CD8-positive, alpha-beta memory T cell (primary cell): ENCODE data around the gene PMIS2. TPM values are rescaled to one million over a fixed set of nuclear protein-coding genes. Genes with fewer than 3 reads are reported as not detected.
A peak's percentile ranks its signal among the peaks of the same experiment; 100 is the strongest.

ENCODE experiments used
- CTCF ChIA-PET: fragments of 350-600 bp; sonication (Branson Sonifier 250); formaldehyde crosslinking; loops from one replicate; lab custom pipeline; 2021; ENCODE audit warnings: antibody characterized with exemption; lab: Charles Lee
- POLR2A ChIA-PET: fragments of 350-600 bp; sonication (Branson Sonifier 250); formaldehyde crosslinking; loops from one replicate; lab custom pipeline; 2021; ENCODE audit warnings: antibody characterized with exemption; lab: Charles Lee
- DNase-seq, 5 donors: peaks; one replicate each; pipeline versions ENCODE4 v3.0.0 to v3.0.0-alpha.2; 2020 to 2022; ENCODE audit warnings: mixed read lengths in 1 of 5
- H3K27ac ChIP-seq: one replicate; pipeline ENCODE4 v1.7.0; 2013; ENCODE audit warnings: low read depth, mild to moderate bottlenecking, low read length, moderate library complexity
- H3K27me3 ChIP-seq: 2 replicates; pipeline ENCODE4 v1.7.0; 2013; ENCODE audit warnings: low read length, mild to moderate bottlenecking; ENCODE audit not compliant: insufficient read depth, poor library complexity, severe bottlenecking
- H3K36me3 ChIP-seq: 2 replicates; pipeline ENCODE4 v1.7.0; 2013; ENCODE audit warnings: mild to moderate bottlenecking, low read length, moderate library complexity; ENCODE audit not compliant: insufficient read depth
- H3K4me1 ChIP-seq: 2 replicates; pipeline ENCODE4 v1.7.0; 2013; ENCODE audit warnings: mild to moderate bottlenecking, low read length, moderate library complexity; ENCODE audit not compliant: insufficient read depth
- H3K4me3 ChIP-seq: 2 replicates; pipeline ENCODE4 v1.7.0; 2013; ENCODE audit warnings: mild to moderate bottlenecking, low read length
- H3K9me3 ChIP-seq: 2 replicates; pipeline ENCODE4 v1.7.0; 2013; ENCODE audit warnings: mild to moderate bottlenecking, low read length
- H3K27ac Mint-ChIP-seq, 8 donors: one replicate each; pipeline ENCODE4 v1.8.0; 2020 to 2021; ENCODE audit warnings: mixed read lengths in 8 of 8, mild to moderate bottlenecking in 6 of 8, inconsistent platforms in 3 of 8, moderate library complexity in 3 of 8
- H3K27me3 Mint-ChIP-seq, 2 donors: one replicate each; pipeline ENCODE4 v1.8.0; 2020 to 2021; ENCODE audit warnings: mixed read lengths in 2 of 2, mild to moderate bottlenecking in 1 of 2, moderate library complexity in 1 of 2
- H3K36me3 Mint-ChIP-seq, 3 donors: one replicate each; pipeline ENCODE4 v1.8.0; 2020 to 2021; ENCODE audit warnings: mixed read lengths in 3 of 3, inconsistent platforms in 1 of 3, mild to moderate bottlenecking in 1 of 3
- H3K4me1 Mint-ChIP-seq, 3 donors: one replicate each; pipeline ENCODE4 v1.8.0; 2020 to 2021; ENCODE audit warnings: mixed read lengths in 3 of 3, inconsistent platforms in 1 of 3, mild to moderate bottlenecking in 1 of 3
- H3K4me3 Mint-ChIP-seq, 7 donors: one replicate each; pipeline ENCODE4 v1.8.0; 2020 to 2021; ENCODE audit warnings: mixed read lengths in 7 of 7, mild to moderate bottlenecking in 6 of 7, moderate library complexity in 4 of 7, inconsistent platforms in 2 of 7
- H3K9me3 Mint-ChIP-seq, 5 donors: one replicate each; pipeline ENCODE4 v1.8.0; 2020 to 2022; ENCODE audit warnings: mixed read lengths in 5 of 5, mild to moderate bottlenecking in 3 of 5, moderate library complexity in 2 of 5, inconsistent platforms in 1 of 5
- polyA plus RNA-seq: library from polyadenylated mRNA; unstranded; fragments of 300-500 nt; fragmentation: Illumina TruSeq; gene quantifications from one replicate; pipeline ENCODE4 v1.2.3, GENCODE V29; 2021
- total RNA-seq, 2 experiments: library from RNA; stranded (reverse); gene quantifications; one replicate each; pipeline ENCODE4 v1.2.3, GENCODE V29; 2021

PMIS2 gene
- total and polyA plus RNA-seq, 3 experiments from 2014 or later = not detected

GRCh38 chr19:35545001-35545854 is 40.7 kb upstream of the PMIS2 start, which contains the start of gene TMEM147:
TMEM147 (plus strand) TSS chr19:35545626; CDS start chr19:35545740, 114 bp downstream.
- peak within 1 kb of the TSS; percentile 87 to 94 (median 89) for H3K4me3 Mint-ChIP-seq
- CTCF ChIA-PET = no interaction called here
- H3K27me3 Mint-ChIP-seq = no peaks in the 10 kb centered on the region
- peaks cover 19% of the 10 kb centered on the region for H3K4me1 ChIP-seq
- peaks cover 1 to 16% (median 3%) of the 10 kb centered on the region in 3 donors for H3K36me3 Mint-ChIP-seq
- no peaks in the 10 kb centered on the region for H3K9me3 ChIP-seq
- H3K4me3 ChIP-seq = peak within 1 kb of the TSS; percentile 76
- POLR2A ChIA-PET = interaction anchor here (0.5 kb wide), 1 partner anchor 162 kb away, joined by 3 read pairs; no protein-coding TSS in a partner anchor
- H3K27ac Mint-ChIP-seq = peak within 1 kb of the TSS; percentile 84 to 97 (median 94)
- peaks cover 23 to 41% (median 23%) of the 10 kb centered on the region in 3 donors for H3K4me1 Mint-ChIP-seq
- H3K36me3 ChIP-seq = no peaks in the 10 kb centered on the region
- H3K27ac ChIP-seq = peak within 1 kb of the TSS; percentile 75
- H3K27me3 ChIP-seq = no peaks in the 10 kb centered on the region
- H3K9me3 Mint-ChIP-seq = no peaks in the 10 kb centered on the region
- peak; percentile 66 to 82 (median 70) for DNase-seq

- Mint-ChIP-seq H3K4me1 (peaks cover 21 to 41% (median 23%) of the 10 kb centered on the region in 3 donors), H3K36me3 (peaks cover 1 to 21% (median 3%) of the 10 kb centered on the region in 3 donors), H3K27me3 (no peaks in the 10 kb centered on the region), H3K9me3 (no peaks in the 10 kb centered on the region), H3K4me3 (peak overlapping the region; percentile 84 to 94 (median 87)), H3K27ac (peak overlapping the region; percentile 80 to 97 (median 94))
- Histone ChIP-seq H3K36me3 (no peaks in the 10 kb centered on the region), H3K4me1 (peaks cover 19% of the 10 kb centered on the region), H3K9me3 (no peaks in the 10 kb centered on the region), H3K27me3 (no peaks in the 10 kb centered on the region), H3K27ac (peak overlapping the region; percentile 75), H3K4me3 (peak overlapping the region; percentile 76)
- ChIA-PET CTCF (no interaction called here), POLR2A (no interaction called here)
- DNase-seq = peak in 4 of 5 donors; percentile 49 to 64 (median 59)
Measured at GRCh38 chr19:35545855-35546381, 40.1 kb upstream of the PMIS2 start.

GRCh38 chr19:35546532-35546931 is 39.4 kb upstream of the PMIS2 start:
- Mint-ChIP-seq H3K27me3 (no peaks in the 10 kb centered on the region), H3K9me3 (no peaks in the 10 kb centered on the region), H3K27ac (peak overlapping the region; percentile 46 to 97 (median 92)), H3K4me1 (peaks cover 21 to 41% (median 23%) of the 10 kb centered on the region in 3 donors), H3K36me3 (peaks cover 1 to 23% (median 3%) of the 10 kb centered on the region in 3 donors), H3K4me3 (peak overlapping the region; percentile 84 to 94 (median 87))
- CTCF ChIA-PET = no interaction called here
- Histone ChIP-seq H3K9me3 (no peaks in the 10 kb centered on the region), H3K27ac (peak overlapping the region; percentile 75), H3K4me3 (peak overlapping the region; percentile 76), H3K36me3 (no peaks in the 10 kb centered on the region), H3K27me3 (no peaks in the 10 kb centered on the region), H3K4me1 (peaks cover 19% of the 10 kb centered on the region)
- DNase-seq = no peak
- POLR2A ChIA-PET = no interaction called here

GRCh38 chr19:35549174-35549788 is 36.7 kb upstream of the PMIS2 start:
- Mint-ChIP-seq H3K9me3 (no peaks in the 10 kb centered on the region), H3K27me3 (no peaks in the 10 kb centered on the region), H3K27ac (peak overlapping the region in 5 of 8 donors; percentile 8 to 84 (median 64)), H3K4me1 (peaks cover 21 to 38% (median 23%) of the 10 kb centered on the region in 3 donors), H3K4me3 (peak overlapping the region in 3 of 7 donors; percentile 43 to 60 (median 48)), H3K36me3 (peaks cover 1 to 23% (median 3%) of the 10 kb centered on the region in 3 donors)
- peaks cover 19% of the 10 kb centered on the region for H3K4me1 ChIP-seq
- ChIA-PET POLR2A (no interaction called here), CTCF (interaction anchor here (0.9 to 1.7 kb wide), 6 partner anchors 8 to 96 kb away, joined by 3 to 6 read pairs (median 4); partner anchors contain the start of gene HAUS5)
- no peaks in the 10 kb centered on the region for H3K9me3 ChIP-seq
- no peaks in the 10 kb centered on the region for H3K36me3 ChIP-seq
- DNase-seq = peak; percentile 29 to 67 (median 57)
- no peak overlapping the region for H3K4me3 ChIP-seq
- no peak overlapping the region for H3K27ac ChIP-seq
- H3K27me3 ChIP-seq = no peaks in the 10 kb centered on the region

GRCh38 chr19:35549879-35550523 is 36.0 kb upstream of the PMIS2 start:
- POLR2A ChIA-PET = no interaction called here
- Mint-ChIP-seq H3K27ac (no peak overlapping the region), H3K4me3 (no peak overlapping the region), H3K27me3 (no peaks in the 10 kb centered on the region), H3K9me3 (no peaks in the 10 kb centered on the region), H3K36me3 (peaks cover 1 to 21% (median 3%) of the 10 kb centered on the region in 3 donors), H3K4me1 (peaks cover 16 to 31% (median 17%) of the 10 kb centered on the region in 3 donors)
- no peaks in the 10 kb centered on the region for H3K36me3 ChIP-seq
- CTCF ChIA-PET = interaction anchor here (1.0 to 1.7 kb wide), 3 partner anchors 9 to 95 kb away, joined by 3 to 4 read pairs (median 3); no protein-coding TSS in a partner anchor
- no peaks in the 10 kb centered on the region for H3K9me3 ChIP-seq
- no peak overlapping the region for H3K4me3 ChIP-seq
- no peaks in the 10 kb centered on the region for H3K27me3 ChIP-seq
- no peak for DNase-seq
- peaks cover 12% of the 10 kb centered on the region for H3K4me1 ChIP-seq
- H3K27ac ChIP-seq = no peak overlapping the region

GRCh38 chr19:35551091-35551810 is 34.7 kb upstream of the PMIS2 start:
- Histone ChIP-seq H3K27ac (no peak overlapping the region), H3K9me3 (no peaks in the 10 kb centered on the region), H3K36me3 (no peaks in the 10 kb centered on the region), H3K4me3 (no peak overlapping the region), H3K27me3 (no peaks in the 10 kb centered on the region), H3K4me1 (peaks cover 7% of the 10 kb centered on the region)
- Mint-ChIP-seq H3K36me3 (peaks cover 3 to 18% (median 4%) of the 10 kb centered on the region in 3 donors), H3K4me1 (peaks cover 12 to 24% (median 14%) of the 10 kb centered on the region in 3 donors), H3K9me3 (no peaks in the 10 kb centered on the region), H3K27ac (peak overlapping the region in 1 of 8 donors; percentile 13), H3K27me3 (peaks cover 0 to 5% of the 10 kb centered on the region in 2 donors), H3K4me3 (no peak overlapping the region)
- ChIA-PET POLR2A (no interaction called here), CTCF (interaction anchor here (1.3 kb wide), 1 partner anchor 41 kb away, joined by 4 read pairs; no protein-coding TSS in a partner anchor)
- DNase-seq = no peak
